Neural progenitor cell (in vitro differentiated cells): ENCODE results near the gene NEIL3. TPM values are rescaled to one million over a fixed set of nuclear protein-coding genes. Genes with fewer than 3 reads are reported as not detected.

Experiments
- DNase-seq: peaks from one replicate; pipeline ENCODE4 v3.0.0-alpha.2; 2016; ENCODE audit warnings: low spot score
- H2AFZ ChIP-seq: fragments of 200-600 bp; sonication (generic); replicated peaks from 2 replicates; pipeline ENCODE4 v1.6.1; 2016; ENCODE audit warnings: antibody characterized with exemption
- H3F3A ChIP-seq: fragments of 200-600 bp; sonication (generic); 2 replicates; pipeline ENCODE4 v1.6.1; 2016; ENCODE audit warnings: antibody characterized with exemption, low read depth
- H3K27ac ChIP-seq: fragments of 200-600 bp; sonication (generic); 2 replicates; pipeline ENCODE4 v1.5.1; 2016; ENCODE audit warnings: mild to moderate bottlenecking
- H3K27me3 ChIP-seq: fragments of 200-600 bp; sonication (generic); 2 replicates; pipeline ENCODE4 v1.6.1; 2016; ENCODE audit warnings: mild to moderate bottlenecking, moderate library complexity
- H3K36me3 ChIP-seq: fragments of 200-600 bp; sonication (generic); 2 replicates; pipeline ENCODE4 v1.5.1; 2016
- H3K4me1 ChIP-seq: fragments of 200-600 bp; sonication (generic); 2 replicates; pipeline ENCODE4 v1.6.1; 2016; ENCODE audit warnings: mixed run types
- H3K4me2 ChIP-seq: fragments of 200-600 bp; sonication (generic); 2 replicates; pipeline ENCODE4 v1.6.1; 2016
- H3K4me3 ChIP-seq: fragments of 200-600 bp; sonication (generic); 2 replicates; pipeline ENCODE4 v1.5.1; 2016
- H3K79me2 ChIP-seq: fragments of 200-600 bp; sonication (generic); 2 replicates; pipeline ENCODE4 v1.6.1; 2016; ENCODE audit warnings: low read depth
- H3K9ac ChIP-seq: fragments of 200-600 bp; sonication (generic); 2 replicates; pipeline ENCODE4 v1.6.1; 2016
- H3K9me3 ChIP-seq: fragments of 200-600 bp; sonication (generic); 2 replicates; pipeline ENCODE4 v1.5.1; 2016; ENCODE audit warnings: low read depth
- H4K20me1 ChIP-seq: fragments of 200-600 bp; sonication (generic); 2 replicates; pipeline ENCODE4 v1.6.1; 2016; ENCODE audit warnings: low read depth
- H3K27ac Mint-ChIP-seq: 3 replicates; pipeline ENCODE4 v1.8.0; 2021; ENCODE audit warnings: mixed read lengths
- H3K27me3 Mint-ChIP-seq: 2 replicates; pipeline ENCODE4 v1.8.0; 2022; ENCODE audit warnings: low read depth, mild to moderate bottlenecking, inconsistent platforms, moderate library complexity, mixed read lengths; ENCODE audit not compliant: insufficient read depth
- H3K36me3 Mint-ChIP-seq: 3 replicates; pipeline ENCODE4 v1.8.0; 2021; ENCODE audit warnings: mixed read lengths
- H3K4me1 Mint-ChIP-seq: 3 replicates; pipeline ENCODE4 v1.8.0; 2021; ENCODE audit warnings: mixed read lengths
- H3K4me3 Mint-ChIP-seq: 3 replicates; pipeline ENCODE4 v1.8.0; 2021; ENCODE audit warnings: mild to moderate bottlenecking, moderate library complexity, mixed read lengths
- H3K9me3 Mint-ChIP-seq: 3 replicates; pipeline ENCODE4 v1.8.0; 2020; ENCODE audit warnings: mixed read lengths
- EZH2 ChIP-seq: fragments of 200-600 bp; sonication (generic); IDR thresholded peaks from 2 replicates; pipeline ENCODE4 v1.6.1; 2017; ENCODE audit warnings: antibody characterized with exemption, mild to moderate bottlenecking, moderate library complexity
- EZH2phosphoT487 ChIP-seq: fragments of 200-600 bp; sonication (generic); IDR thresholded peaks from 2 replicates; pipeline ENCODE4 v1.6.1; 2017; ENCODE audit warnings: antibody characterized with exemption
- total RNA-seq: library from RNA; depleted of rRNA; stranded (reverse); fragments of >200 nt; gene quantifications from 2 replicates; pipeline ENCODE4 v1.2.3, GENCODE V29; 2015; ENCODE audit warnings: low replicate concordance
- TF ChIP-seq, protein P1 (sequence below): fragments of 200-600 bp; sonication (generic); IDR thresholded peaks from 2 replicates; pipeline ENCODE4 v1.5.1; 2017; ENCODE audit warnings: antibody characterized with exemption, mild to moderate bottlenecking

Gene NEIL3
- total RNA-seq, 1 donor from 2014 or later: 26.3 TPM

GRCh38 chr4:177282284-177282835, 27.3 kb upstream of the NEIL3 start:
- Histone ChIP-seq H3K27ac (no peak overlapping the region), H3K36me3 (no peaks in the 10 kb centered on the region), H3K79me2 (no peaks in the 10 kb centered on the region), H3K4me1 (no peaks in the 10 kb centered on the region), H3F3A (no peaks in the 10 kb centered on the region), H3K4me2 (no peak overlapping the region), H3K9ac (no peak overlapping the region), H3K4me3 (no peak overlapping the region), H3K9me3 (no peaks in the 10 kb centered on the region), H2AFZ (no peak overlapping the region), H4K20me1 (no peaks in the 10 kb centered on the region), H3K27me3 (no peaks in the 10 kb centered on the region)
- DNase-seq: no peak
- Mint-ChIP-seq H3K27ac (no peak overlapping the region), H3K4me3 (no peak overlapping the region), H3K4me1 (no peaks in the 10 kb centered on the region), H3K27me3 (peaks cover 2% of the 10 kb centered on the region), H3K9me3 (peaks cover 3% of the 10 kb centered on the region), H3K36me3 (no peaks in the 10 kb centered on the region)
- TF ChIP-seq EZH2phosphoT487: no peak
- no peak for TF ChIP-seq EZH2
- TF ChIP-seq, protein P1, sequence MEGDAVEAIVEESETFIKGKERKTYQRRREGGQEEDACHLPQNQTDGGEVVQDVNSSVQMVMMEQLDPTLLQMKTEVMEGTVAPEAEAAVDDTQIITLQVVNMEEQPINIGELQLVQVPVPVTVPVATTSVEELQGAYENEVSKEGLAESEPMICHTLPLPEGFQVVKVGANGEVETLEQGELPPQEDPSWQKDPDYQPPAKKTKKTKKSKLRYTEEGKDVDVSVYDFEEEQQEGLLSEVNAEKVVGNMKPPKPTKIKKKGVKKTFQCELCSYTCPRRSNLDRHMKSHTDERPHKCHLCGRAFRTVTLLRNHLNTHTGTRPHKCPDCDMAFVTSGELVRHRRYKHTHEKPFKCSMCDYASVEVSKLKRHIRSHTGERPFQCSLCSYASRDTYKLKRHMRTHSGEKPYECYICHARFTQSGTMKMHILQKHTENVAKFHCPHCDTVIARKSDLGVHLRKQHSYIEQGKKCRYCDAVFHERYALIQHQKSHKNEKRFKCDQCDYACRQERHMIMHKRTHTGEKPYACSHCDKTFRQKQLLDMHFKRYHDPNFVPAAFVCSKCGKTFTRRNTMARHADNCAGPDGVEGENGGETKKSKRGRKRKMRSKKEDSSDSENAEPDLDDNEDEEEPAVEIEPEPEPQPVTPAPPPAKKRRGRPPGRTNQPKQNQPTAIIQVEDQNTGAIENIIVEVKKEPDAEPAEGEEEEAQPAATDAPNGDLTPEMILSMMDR: no peak

DNA sequence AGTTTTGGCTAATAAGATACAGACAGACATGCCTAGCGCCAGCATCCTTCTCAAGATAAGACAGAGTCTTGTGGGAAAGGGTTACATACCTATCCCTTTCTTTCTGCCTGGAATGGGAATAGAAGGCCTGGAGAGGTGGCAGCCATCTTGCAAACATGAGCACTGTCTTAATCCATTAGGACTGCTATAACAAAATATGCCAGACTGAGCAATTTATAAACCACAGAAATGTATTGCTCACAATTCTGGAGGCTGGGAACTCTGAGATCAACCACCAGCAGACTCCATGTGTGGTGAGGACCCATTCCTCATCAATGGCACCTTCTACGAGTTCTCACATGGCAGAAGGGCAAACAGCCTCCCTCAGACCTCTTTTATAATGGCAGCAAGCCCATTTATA, 26.5 kb upstream of the NEIL3 start:
- Histone ChIP-seq H3K36me3 (no peaks in the 10 kb centered on the region), H3K4me2 (no peak overlapping the region), H3K27ac (no peak overlapping the region), H2AFZ (no peak overlapping the region), H3K79me2 (no peaks in the 10 kb centered on the region), H3K27me3 (no peaks in the 10 kb centered on the region), H3F3A (no peaks in the 10 kb centered on the region), H3K9ac (no peak overlapping the region), H4K20me1 (no peaks in the 10 kb centered on the region), H3K4me3 (no peak overlapping the region), H3K9me3 (no peaks in the 10 kb centered on the region), H3K4me1 (no peaks in the 10 kb centered on the region)
- no peaks in the 10 kb centered on the region for H3K36me3 Mint-ChIP-seq
- no peaks in the 10 kb centered on the region for H3K4me1 Mint-ChIP-seq
- peaks cover under 1% of the 10 kb centered on the region for H3K9me3 Mint-ChIP-seq
- H3K27me3 Mint-ChIP-seq: peaks cover 2% of the 10 kb centered on the region
- no peak overlapping the region for H3K27ac Mint-ChIP-seq
- DNase-seq: no peak
- H3K4me3 Mint-ChIP-seq: no peak overlapping the region
- TF ChIP-seq, protein P1: no peak

- no peak overlapping the region for H3K9ac ChIP-seq
- no peak overlapping the region for H2AFZ ChIP-seq
- no peaks in the 10 kb centered on the region for H3K9me3 ChIP-seq
- no peaks in the 10 kb centered on the region for H3K4me1 ChIP-seq
- H3K4me3 Mint-ChIP-seq: no peak overlapping the region
- no peaks in the 10 kb centered on the region for H3K36me3 Mint-ChIP-seq
- H3K4me2 ChIP-seq: no peak overlapping the region
- DNase-seq: no peak
- H3K27ac Mint-ChIP-seq: no peak overlapping the region
- no peaks in the 10 kb centered on the region for H3K27me3 Mint-ChIP-seq
- H3K36me3 ChIP-seq: no peaks in the 10 kb centered on the region
- no peaks in the 10 kb centered on the region for H3K9me3 Mint-ChIP-seq
- H3K27ac ChIP-seq: no peak overlapping the region
- no peaks in the 10 kb centered on the region for H3K4me1 Mint-ChIP-seq
- H4K20me1 ChIP-seq: no peaks in the 10 kb centered on the region
- TF ChIP-seq, protein P1: no peak
- TF ChIP-seq EZH2phosphoT487 (no peak), EZH2 (no peak)
- H3K27me3 ChIP-seq: no peaks in the 10 kb centered on the region
- no peaks in the 10 kb centered on the region for H3K79me2 ChIP-seq
- no peaks in the 10 kb centered on the region for H3F3A ChIP-seq
- no peak overlapping the region for H3K4me3 ChIP-seq
Measured at GRCh38 chr4:177285953-177286352, 23.7 kb upstream of the NEIL3 start.
